ENCODE data around the gene WNK1. TPM values are rescaled to one million over a fixed set of nuclear protein-coding genes. Genes with fewer than 3 reads are reported as not detected.
A peak's percentile ranks its signal among the peaks of the same experiment; 100 is the strongest.
"Not testable (repeated sequence)": the region's sequence is repeated elsewhere in the genome, so short reads cannot be mapped to it uniquely, and the experiment has no call there.

Gene WNK1
- total RNA-seq, result 173 TPM
- polyA plus RNA-seq (ENCODE audit: insufficient read depth, low read depth, low replicate concordance), result 40.2 TPM
- long read RNA-seq, donor 1, partial matches to known transcripts, result 5 of 11 reads
- long read RNA-seq, donor 1, other reads (novel, unspliced or antisense), result 0 of 11 reads
- long read RNA-seq, donor 2, partial matches to known transcripts, result 16 of 27 reads
- long read RNA-seq, donor 2, other reads (novel, unspliced or antisense), result 0 of 27 reads
- long read RNA-seq, donor 3, partial matches to known transcripts, result 20 of 24 reads
- long read RNA-seq, donor 3, other reads (novel, unspliced or antisense), result 0 of 24 reads
- long read RNA-seq, donor 4, partial matches to known transcripts, result 6 of 7 reads
- long read RNA-seq, donor 4, other reads (novel, unspliced or antisense), result 0 of 7 reads
- long read RNA-seq, donor 5, result 0 reads
- long read RNA-seq, donor 6, partial matches to known transcripts, result 21 of 22 reads
- long read RNA-seq, donor 6, other reads (novel, unspliced or antisense), result 0 of 22 reads
- long read RNA-seq, donor 7, partial matches to known transcripts, result 44 of 61 reads
- long read RNA-seq, donor 7, other reads (novel, unspliced or antisense), result 16 of 61 reads
- long read RNA-seq, donor 8, partial matches to known transcripts, result 7 of 9 reads
- long read RNA-seq, donor 8, other reads (novel, unspliced or antisense), result 0 of 9 reads
- long read RNA-seq, donor 9, transcript WNK1-212 (2 exons, 874 nt), result major isoform, 5 of 7 reads
- long read RNA-seq, donor 9, partial matches to known transcripts, result 0 of 7 reads
- long read RNA-seq, donor 9, other reads (novel, unspliced or antisense), result 0 of 7 reads
- long read RNA-seq, donor 10, partial matches to known transcripts, result 37 of 45 reads
- long read RNA-seq, donor 10, other reads (novel, unspliced or antisense), result 0 of 45 reads

GRCh38 chr12:751999-752694 lies at the start of gene WNK1:
TSS of gene WNK1 (plus strand) at chr12:752579. CDS start at chr12:753566, 987 bp downstream.
- no peak for TF ChIP-seq CTCF (IDR thresholded peaks at IDR 0.05; ENCODE audit: borderline replicate concordance, extremely low read depth, insufficient read depth)
- peak; percentile 98 to 99 (median 99) for DNase-seq

DNA sequence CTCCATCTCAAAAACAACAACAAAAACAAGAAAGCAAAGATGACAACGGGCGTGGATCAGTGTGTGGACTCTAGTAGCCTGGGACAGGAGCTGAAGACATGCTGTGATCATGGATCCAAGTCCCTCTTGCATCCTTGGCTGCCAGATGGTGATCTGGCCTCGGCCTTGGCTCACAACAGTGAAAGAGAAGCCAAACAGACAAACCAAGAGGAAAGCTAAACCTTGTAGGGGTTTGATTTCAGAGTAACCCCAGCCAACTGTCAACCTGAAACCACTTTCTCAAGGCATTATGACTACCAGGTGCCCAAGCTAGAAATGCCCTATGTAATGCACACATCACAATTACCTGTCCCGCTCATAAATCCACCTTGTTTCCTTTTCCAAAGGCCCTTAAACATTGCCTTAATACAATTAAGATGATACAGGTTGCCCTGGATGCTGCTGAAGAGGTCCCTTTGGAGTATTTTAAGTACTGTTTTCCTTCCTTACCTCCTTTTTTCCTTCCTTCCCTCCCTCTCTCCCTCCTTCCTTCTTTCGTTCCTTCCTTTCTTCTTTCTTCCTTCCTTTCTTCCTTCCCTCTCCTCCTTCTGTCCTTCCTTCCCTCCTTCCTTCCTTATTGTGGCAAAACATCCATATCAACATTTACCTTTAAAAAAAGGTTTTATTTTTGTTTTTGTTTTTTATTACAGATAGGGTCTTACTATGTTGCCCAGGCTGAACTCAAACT lies 47.7 kb upstream of the WNK1 start:
- Histone ChIP-seq H3K27me3 (ENCODE audit: control insufficient read depth, insufficient read depth, low read length) (no peaks in the 10 kb centered on the region), H3K27ac (ENCODE audit: low read depth in 2 of 2, low read length in 2 of 2) (no peak overlapping the region), H3K4me1 (ENCODE audit: control insufficient read depth in 2 of 3, insufficient read depth in 2 of 3, low read depth in 1 of 3, low read length in 3 of 3) (no peaks in the 10 kb centered on the region), H3K9ac (ENCODE audit: low read length in 3 of 3) (no peak overlapping the region), H3K36me3 (ENCODE audit: control insufficient read depth in 2 of 3, insufficient read depth in 3 of 3, low read length in 3 of 3) (no peaks in the 10 kb centered on the region), H3K9me3 (ENCODE audit: control insufficient read depth in 2 of 3, insufficient read depth in 1 of 3, low read length in 3 of 3) (no peaks in the 10 kb centered on the region), H3K4me3 (ENCODE audit: low read length in 3 of 3) (no peak overlapping the region)
- no peak for TF ChIP-seq CTCF (IDR thresholded peaks at IDR 0.05; ENCODE audit: borderline replicate concordance, extremely low read depth, insufficient read depth)
- intact Hi-C loops (cut with DNase I), result no loop called here
- FAIRE-seq (no peak), DNase-seq (no peak)

More at GRCh38 chr12:751999-752694, at the start of gene WNK1:
- no peak for FAIRE-seq
- no peaks in the 10 kb centered on the region for H3K36me3 ChIP-seq (ENCODE audit: control insufficient read depth in 2 of 3, insufficient read depth in 3 of 3, low read length in 3 of 3)
- H3K27ac ChIP-seq (ENCODE audit: low read depth in 2 of 2, low read length in 2 of 2), result peak within 1 kb of the TSS; percentile 86 to 97
- peak within 1 kb of the TSS; percentile 41 to 79 (median 76) for H3K9ac ChIP-seq (ENCODE audit: low read length in 3 of 3)
- intact Hi-C loops (cut with DNase I), result no loop called here
- H3K4me3 ChIP-seq (ENCODE audit: low read length in 3 of 3), result peak within 1 kb of the TSS; percentile 65 to 82 (median 70)
- no peaks in the 10 kb centered on the region for H3K9me3 ChIP-seq (ENCODE audit: control insufficient read depth in 2 of 3, insufficient read depth in 1 of 3, low read length in 3 of 3)
- H3K4me1 ChIP-seq (ENCODE audit: control insufficient read depth in 2 of 3, insufficient read depth in 2 of 3, low read depth in 1 of 3, low read length in 3 of 3), result peaks cover 0 to 9% (median 7%) of the 10 kb centered on the region in 3 donors
- H3K27me3 ChIP-seq (ENCODE audit: control insufficient read depth, insufficient read depth, low read length), result no peaks in the 10 kb centered on the region

GRCh38 chr12:708084-708483 lies 44.3 kb upstream of the WNK1 start:
- H3K9ac ChIP-seq (ENCODE audit: low read length in 3 of 3); H3K4me1 ChIP-seq (ENCODE audit: control insufficient read depth in 2 of 3, insufficient read depth in 2 of 3, low read depth in 1 of 3, low read length in 3 of 3); H3K27ac ChIP-seq (ENCODE audit: low read depth in 2 of 2, low read length in 2 of 2); DNase-seq; H3K9me3 ChIP-seq (ENCODE audit: control insufficient read depth in 2 of 3, insufficient read depth in 1 of 3, low read length in 3 of 3); H3K27me3 ChIP-seq (ENCODE audit: control insufficient read depth, insufficient read depth, low read length); FAIRE-seq; H3K36me3 ChIP-seq (ENCODE audit: control insufficient read depth in 2 of 3, insufficient read depth in 3 of 3, low read length in 3 of 3); intact Hi-C loops (cut with DNase I); H3K4me3 ChIP-seq (ENCODE audit: low read length in 3 of 3): not testable (repeated sequence)
